Sigmoid colon (tissue), 4 donors: ENCODE measurements around the gene ZBTB7C.

ENCODE experiments used
- CTCF ChIP-seq, 4 experiments: fragments of 450-650 bp in 3 of 4; fragments of 200-600 bp in 1 of 4; IDR thresholded peaks; one replicate each; pipeline ENCODE4 v1.5.1; 2016 to 2019; ENCODE audit warnings: antibody characterized with exemption in 4 of 4, mild to moderate bottlenecking in 3 of 4, moderate library complexity in 2 of 4
- POLR2A ChIP-seq, 2 donors: fragments of 450-650 bp; IDR thresholded peaks; one replicate each; pipeline ENCODE4 v1.6.1; 2016; ENCODE audit warnings: antibody characterized with exemption in 2 of 2, mild to moderate bottlenecking in 2 of 2, moderate library complexity in 2 of 2
- POLR2AphosphoS5 ChIP-seq, 4 donors: sonication (generic); formaldehyde crosslinking; IDR thresholded peaks; one replicate each; pipeline ENCODE4 v1.6.1; 2017; ENCODE audit warnings: antibody characterized with exemption in 4 of 4

- TF ChIP-seq CTCF (IDR thresholded peaks at IDR 0.05) = no peak
- no peak for TF ChIP-seq POLR2A (IDR thresholded peaks at IDR 0.05)
- TF ChIP-seq POLR2AphosphoS5 (IDR thresholded peaks at IDR 0.05) = no peak
These were observed 275.4 kb downstream of the ZBTB7C start for GRCh38 chr18:48133671-48134251.
